ENCODE measurements around the gene MOB3B. TPM values are rescaled to one million over a fixed set of nuclear protein-coding genes. Genes with fewer than 3 reads are reported as not detected.

MOB3B gene
- total and polyA plus RNA-seq, 10 of the 15 experiments (the other 5 are each of a cell fraction or from before 2014, with no cell fraction given), result 0.44 to 2.7 (median 0.91) TPM

DNA sequence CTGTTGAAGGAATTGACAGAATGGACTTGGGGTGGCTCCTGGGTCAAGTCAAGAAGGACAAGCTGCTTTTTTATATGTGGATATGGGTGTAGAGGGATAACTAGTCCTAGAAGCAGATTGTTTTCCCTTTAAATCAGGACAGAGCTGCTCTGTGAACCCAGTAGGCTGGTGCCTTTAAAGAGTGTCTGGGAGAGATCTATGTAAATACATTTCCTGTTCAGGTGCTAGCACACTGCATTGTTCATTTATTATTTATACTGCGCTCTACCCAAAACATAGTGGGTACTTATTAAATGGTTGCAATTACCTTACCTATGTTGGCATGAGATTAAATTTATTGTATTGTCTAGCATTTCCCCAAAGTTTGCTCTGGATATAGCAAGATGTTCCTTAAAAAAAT lies 146.1 kb downstream of the MOB3B start:
- BruUV-seq (replicated peaks), result no TSS peak
- H3K4me3 ChIP-seq, result no peak overlapping the region
- no peaks in the 10 kb centered on the region for H3K9me3 ChIP-seq (replicated peaks; ENCODE audit: control insufficient read depth, insufficient read depth, low read length)
- ChIA-PET POLR2A (no interaction called here), CTCF (interaction anchor here (1.0 to 1.2 kb wide), 2 partner anchors 8 to 51 kb away, joined by 3 to 4 read pairs; no protein-coding TSS in a partner anchor), SMC1A (ENCODE audit: uncharacterized antibody, unreplicated experiment) (interaction anchor here (1.1 kb wide), 1 partner anchor 50 kb away, joined by 3 read pairs; no protein-coding TSS in a partner anchor), RAD21 (ENCODE audit: unreplicated experiment) (no interaction called here)
- TF ChIP-seq RAD51 (IDR thresholded peaks at IDR 0.05), result no peak
- no peak for TF ChIP-seq SUPT20H (IDR thresholded peaks at IDR 0.05; ENCODE audit: borderline replicate concordance, control insufficient read depth, low read depth, low read length)
- TF ChIP-seq SIN3A (IDR thresholded peaks at IDR 0.05; ENCODE audit: low read depth, low read length), result no peak
- TF ChIP-seq PKNOX1 (IDR thresholded peaks at IDR 0.05), result no peak
- TF ChIP-seq POLR2AphosphoS5 (IDR thresholded peaks at IDR 0.05; ENCODE audit: low read length), result no peak
- TF ChIP-seq TCF7 (IDR thresholded peaks at IDR 0.05; ENCODE audit: borderline replicate concordance), result no peak
- TF ChIP-seq MLLT1 (IDR thresholded peaks at IDR 0.05), result no peak
- TF ChIP-seq LARP7 (IDR thresholded peaks at IDR 0.05), result no peak
- TF ChIP-seq SIX5 (IDR thresholded peaks at IDR 0.05; ENCODE audit: low read depth, low read length, severe bottlenecking), result no peak
- TF ChIP-seq, protein P1, sequence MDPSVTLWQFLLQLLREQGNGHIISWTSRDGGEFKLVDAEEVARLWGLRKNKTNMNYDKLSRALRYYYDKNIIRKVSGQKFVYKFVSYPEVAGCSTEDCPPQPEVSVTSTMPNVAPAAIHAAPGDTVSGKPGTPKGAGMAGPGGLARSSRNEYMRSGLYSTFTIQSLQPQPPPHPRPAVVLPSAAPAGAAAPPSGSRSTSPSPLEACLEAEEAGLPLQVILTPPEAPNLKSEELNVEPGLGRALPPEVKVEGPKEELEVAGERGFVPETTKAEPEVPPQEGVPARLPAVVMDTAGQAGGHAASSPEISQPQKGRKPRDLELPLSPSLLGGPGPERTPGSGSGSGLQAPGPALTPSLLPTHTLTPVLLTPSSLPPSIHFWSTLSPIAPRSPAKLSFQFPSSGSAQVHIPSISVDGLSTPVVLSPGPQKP (IDR thresholded peaks at IDR 0.05; ENCODE audit: low read depth, low read length), result no peak
- no peak for TF ChIP-seq MEF2A (IDR thresholded peaks at IDR 0.05; ENCODE audit: insufficient read depth, low read depth, low read length)
- TF ChIP-seq TAF1 (IDR thresholded peaks at IDR 0.05; ENCODE audit: borderline replicate concordance, low read depth, low read length), result no peak
- TF ChIP-seq SMC3 (IDR thresholded peaks at IDR 0.05; ENCODE audit: borderline replicate concordance, low read length), result no peak
- no peak for TF ChIP-seq NFXL1 (IDR thresholded peaks at IDR 0.05; ENCODE audit: borderline replicate concordance)
- TF ChIP-seq EED (IDR thresholded peaks at IDR 0.05; ENCODE audit: low read depth), result no peak
- no peak for TF ChIP-seq USF2 (IDR thresholded peaks at IDR 0.05; ENCODE audit: borderline replicate concordance, low read depth, low read length)
- TF ChIP-seq JUND (IDR thresholded peaks at IDR 0.05; ENCODE audit: low read depth, low read length), result no peak
- no peak for TF ChIP-seq ZSCAN29 (IDR thresholded peaks at IDR 0.05)
- DNase-seq (ENCODE audit: low read depth, low spot score) (no peak), ATAC-seq (no peak), FAIRE-seq (no peak)
- H3K4me1 ChIP-seq (ENCODE audit: control insufficient read depth, insufficient read depth, low read length), result peaks cover 22% of the 10 kb centered on the region
- no peak overlapping the region for H3K9ac ChIP-seq (ENCODE audit: control insufficient read depth, insufficient read depth, low read length)
- no peaks in the 10 kb centered on the region for H3K36me3 ChIP-seq (ENCODE audit: control insufficient read depth in 2 of 2, insufficient read depth in 2 of 2, low read length in 1 of 2)
- intact Hi-C loops (cut with micrococcal nuclease; ENCODE audit: unreplicated experiment), result no loop called here
- no peak overlapping the region for H2AFZ ChIP-seq (ENCODE audit: control insufficient read depth, low read depth, low read length)
- 6% methylated on average over 1 of the region's 1 CpG for WGBS (ENCODE audit: insufficient coverage, insufficient replicate concordance, low lambda C conversion rate, missing lambda C conversion rate)
- no peak overlapping the region for H3K4me2 ChIP-seq (ENCODE audit: control insufficient read depth, insufficient read depth)
- H3K27ac ChIP-seq (ENCODE audit: control insufficient read depth, insufficient read depth), result no peak overlapping the region
- no peaks in the 10 kb centered on the region for H4K20me1 ChIP-seq (ENCODE audit: control insufficient read depth, insufficient read depth)
- no peaks in the 10 kb centered on the region for H3K79me2 ChIP-seq (ENCODE audit: control insufficient read depth, insufficient read depth, low read length)
- no peaks in the 10 kb centered on the region for H3K27me3 ChIP-seq (replicated peaks in 1 of 2; ENCODE audit: control insufficient read depth in 2 of 2, insufficient read depth in 2 of 2, low read length in 1 of 2)
- in situ Hi-C loops (cut with MboI), result no loop called here

All from GM12878 (cell line).